GM19324 (cell line): ENCODE results near the gene PDLIM4.

Experiments used
- ATAC-seq: cut with Tn5 transposase; IDR thresholded peaks from one replicate; pipeline ENCODE4 v1.9.1; 2021; ENCODE audit warnings: mild to moderate bottlenecking, moderate library complexity; ENCODE audit not compliant: unreplicated experiment, low FRiP score

Gene PDLIM4

GRCh38 chr5:132227235-132227484 lies 30.3 kb upstream of the PDLIM4 start:
- ATAC-seq, result no peak

GRCh38 chr5:132227485-132228240 lies 29.8 kb upstream of the PDLIM4 start, which contains the start of gene P4HA2:
P4HA2 (minus strand) TSS chr5:132227853; CDS start chr5:132218626, 9,227 bp downstream.
- ATAC-seq, result peak; percentile 95

GRCh38 chr5:132228241-132229035 lies 29.1 kb upstream of the PDLIM4 start:
- ATAC-seq, result no peak

- no peak for ATAC-seq
Observed at GRCh38 chr5:132229236-132229635, 28.3 kb upstream of the PDLIM4 start.

GRCh38 chr5:132230871-132231270 lies 26.6 kb upstream of the PDLIM4 start:
- ATAC-seq, result no peak

GRCh38 chr5:132232465-132232864 lies 25.0 kb upstream of the PDLIM4 start:
- ATAC-seq, result no peak

- no peak for ATAC-seq
Observed at GRCh38 chr5:132233081-132233480, 24.4 kb upstream of the PDLIM4 start.

GRCh38 chr5:132233811-132234683 lies 23.4 kb upstream of the PDLIM4 start:
- no peak for ATAC-seq

GRCh38 chr5:132234684-132235062 lies 22.8 kb upstream of the PDLIM4 start:
- no peak for ATAC-seq

GRCh38 chr5:132235340-132235739 lies 22.2 kb upstream of the PDLIM4 start:
- no peak for ATAC-seq

- no peak for ATAC-seq
Observed at GRCh38 chr5:132237141-132237540, 20.4 kb upstream of the PDLIM4 start.

- no peak for ATAC-seq
Observed at GRCh38 chr5:132237670-132238069, 19.8 kb upstream of the PDLIM4 start.

GRCh38 chr5:132238169-132238744 lies 19.2 kb upstream of the PDLIM4 start:
- ATAC-seq, result peak; percentile 55

- ATAC-seq, result no peak
Observed at GRCh38 chr5:132238901-132239500, 18.5 kb upstream of the PDLIM4 start.

GRCh38 chr5:132239776-132240175 lies 17.7 kb upstream of the PDLIM4 start:
- ATAC-seq, result no peak

GRCh38 chr5:132243366-132243977 lies 14.0 kb upstream of the PDLIM4 start:
- ATAC-seq, result no peak

GRCh38 chr5:132245593-132245992 lies 11.9 kb upstream of the PDLIM4 start:
- ATAC-seq, result no peak

GRCh38 chr5:132246806-132247205 lies 10.7 kb upstream of the PDLIM4 start:
- no peak for ATAC-seq

GRCh38 chr5:132250547-132250946 lies 6.9 kb upstream of the PDLIM4 start:
- ATAC-seq, result no peak

- ATAC-seq, result no peak
Observed at GRCh38 chr5:132251220-132251725, 6.2 kb upstream of the PDLIM4 start.
